GM20431 (cell line): ENCODE measurements around the gene RGL1.

Experiments
- in situ Hi-C: fragments of 300-500 bp; cut with MseI, MboI; formaldehyde crosslinking; loops from one replicate; pipeline ENCODE4 v1.15.0; 2020; ENCODE audit warnings: low sequenced_read_pairs; ENCODE audit not compliant: unreplicated experiment

Gene RGL1

DNA sequence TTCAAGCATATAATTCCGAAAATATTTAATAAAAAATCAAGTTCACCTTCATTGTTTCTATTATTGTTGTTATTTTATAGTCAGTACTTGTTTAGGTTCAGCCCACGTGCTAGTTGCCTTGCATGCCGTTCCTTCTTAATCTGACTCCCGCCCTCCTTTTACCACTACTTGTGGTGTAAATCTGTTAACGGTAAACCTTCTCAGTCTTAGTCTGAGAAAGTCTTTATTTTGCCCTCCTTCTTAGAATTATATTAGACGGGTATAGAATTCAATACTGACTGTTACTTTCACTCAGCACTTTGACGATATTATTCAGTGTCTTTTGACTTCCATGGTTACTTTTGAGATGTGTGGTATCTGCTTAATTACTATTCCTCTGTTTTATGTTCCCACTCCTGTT is 104.8 kb downstream of the RGL1 start:
- in situ Hi-C loops = loop anchor here (25.0 kb wide), 1 partner anchor 222 kb away; no protein-coding TSS in a partner anchor

DNA sequence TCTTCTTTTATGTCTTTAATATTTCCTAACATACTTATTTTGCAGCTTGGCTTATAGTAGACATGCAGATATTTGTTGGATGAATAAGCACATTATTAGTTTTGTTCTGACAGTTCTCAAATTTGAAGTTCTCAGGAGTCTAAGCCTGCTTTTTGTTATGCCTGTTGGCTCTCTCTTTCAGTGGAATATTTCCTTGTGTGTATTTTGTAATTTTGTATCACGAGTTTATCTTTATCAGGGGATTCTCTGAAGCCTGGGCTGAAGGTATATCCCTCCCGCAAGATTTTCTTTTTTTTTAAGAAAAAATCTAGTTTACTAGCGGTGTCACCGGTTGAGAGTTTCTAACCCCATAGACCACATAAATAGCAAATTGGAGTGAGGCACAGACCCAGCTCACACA is 105.9 kb downstream of the RGL1 start:
- in situ Hi-C loops = loop anchor here (25.0 kb wide), 1 partner anchor 224 kb away; no protein-coding TSS in a partner anchor

DNA sequence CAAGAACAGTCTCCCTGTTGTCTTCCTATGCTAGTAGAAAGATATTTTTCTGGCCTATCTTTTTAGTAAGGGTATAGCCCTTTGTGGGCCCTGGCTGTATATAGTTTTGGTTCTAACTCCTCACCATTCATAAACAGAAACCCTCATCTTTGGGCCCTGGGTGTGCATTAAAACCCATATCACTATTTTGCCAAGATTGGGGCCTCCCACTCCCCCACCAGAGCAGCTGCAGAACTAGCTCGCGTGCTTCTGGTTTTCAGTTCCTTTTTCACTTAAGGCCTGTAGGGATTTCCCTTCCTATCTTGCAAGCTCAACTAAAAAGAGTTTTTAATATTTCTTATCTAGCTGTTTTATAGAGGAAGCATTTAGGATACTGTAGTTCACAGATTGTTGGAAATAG is 106.4 kb downstream of the RGL1 start:
- in situ Hi-C loops = loop anchor here (25.0 kb wide), 1 partner anchor 224 kb away; no protein-coding TSS in a partner anchor

DNA sequence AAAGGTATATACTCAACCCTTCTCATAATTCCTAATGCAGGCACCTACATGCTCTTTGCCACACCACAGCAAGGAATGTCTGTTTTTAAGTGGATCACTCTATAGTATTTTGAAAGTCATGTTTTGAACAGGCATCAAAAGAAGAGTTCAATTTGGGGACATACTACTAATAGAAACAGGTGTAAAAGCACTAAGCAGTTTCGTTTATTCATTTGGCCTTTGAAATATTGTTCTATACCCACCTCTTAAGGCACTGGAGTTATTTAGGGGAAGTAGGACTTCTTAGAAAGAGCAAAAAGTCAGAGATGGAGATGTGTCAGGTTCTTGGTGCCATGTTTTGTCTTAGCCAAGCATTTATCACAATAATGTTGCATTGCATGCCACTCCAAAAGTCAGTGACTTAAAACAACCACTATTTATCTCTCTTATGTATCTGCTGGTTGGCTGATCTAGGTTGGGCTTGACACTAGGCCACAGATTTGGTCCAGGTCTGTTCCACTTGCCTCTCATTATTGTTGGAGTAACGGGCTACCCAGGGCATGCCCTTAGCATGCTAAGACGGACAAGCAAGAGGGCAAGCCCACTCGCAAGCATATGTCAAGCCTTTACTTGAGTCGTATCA is 107.5 kb downstream of the RGL1 start:
- in situ Hi-C loops = loop anchor here (25.0 kb wide), 1 partner anchor 225 kb away; no protein-coding TSS in a partner anchor

DNA sequence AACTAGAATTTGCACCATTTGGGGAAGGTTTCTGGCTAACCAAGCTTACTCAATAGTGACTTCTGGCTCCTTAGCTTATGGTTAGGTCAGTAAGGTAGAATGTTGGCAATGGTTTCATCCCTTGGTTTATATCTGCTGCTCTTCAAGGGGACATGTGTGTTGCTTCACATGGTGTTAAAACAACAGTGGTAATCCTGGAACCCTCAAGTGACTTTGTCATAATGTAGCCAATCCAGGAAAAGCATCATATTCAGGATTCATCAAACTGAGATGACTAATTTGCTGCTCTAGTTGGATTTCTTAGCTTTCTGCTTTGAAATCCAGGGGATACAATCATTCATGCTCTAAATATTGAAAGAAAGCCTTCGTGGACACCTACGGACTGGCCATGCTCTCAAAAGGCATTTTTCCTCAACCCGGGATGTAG is 108.7 kb downstream of the RGL1 start:
- in situ Hi-C loops = loop anchor here (25.0 kb wide), 1 partner anchor 226 kb away; no protein-coding TSS in a partner anchor

DNA sequence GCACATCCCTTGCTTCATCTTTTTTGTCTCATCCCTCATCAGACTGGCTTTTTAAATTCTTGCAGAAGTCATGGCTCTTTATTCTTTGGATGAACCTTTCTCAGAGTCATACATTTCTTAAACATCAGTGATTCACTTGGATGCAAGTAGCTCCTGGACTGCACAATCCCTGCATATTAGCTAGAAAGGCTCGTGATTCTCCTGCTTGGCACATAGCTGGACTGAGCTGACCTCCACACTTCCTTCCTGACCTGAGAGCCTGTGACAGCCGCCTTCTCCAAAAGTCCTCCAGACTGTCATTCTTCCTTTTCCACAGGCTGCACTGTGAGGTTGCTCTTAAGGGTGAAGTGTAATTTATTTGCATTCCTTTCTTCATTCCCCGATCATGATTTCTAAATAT is 109.4 kb downstream of the RGL1 start:
- in situ Hi-C loops = loop anchor here (25.0 kb wide), 1 partner anchor 227 kb away; no protein-coding TSS in a partner anchor

DNA sequence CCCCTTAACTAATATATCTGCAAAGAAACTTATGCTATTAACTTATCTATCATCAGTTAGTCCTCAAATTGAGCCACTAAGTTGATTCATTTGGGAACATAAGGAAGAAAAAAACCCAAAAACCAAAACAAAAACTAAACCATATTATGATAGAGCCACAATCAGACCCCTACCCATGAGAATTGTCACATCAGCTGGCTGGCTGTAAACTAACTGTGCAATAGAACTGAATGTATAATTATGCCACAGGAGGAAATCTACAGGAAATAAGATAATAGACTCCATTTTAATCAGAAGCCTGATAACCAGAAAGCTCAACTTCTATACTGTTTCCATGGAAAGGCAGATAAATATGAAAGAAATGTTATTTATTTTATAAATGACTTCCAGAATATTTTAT is 110.0 kb downstream of the RGL1 start:
- in situ Hi-C loops = loop anchor here (25.0 kb wide), 1 partner anchor 228 kb away; no protein-coding TSS in a partner anchor

DNA sequence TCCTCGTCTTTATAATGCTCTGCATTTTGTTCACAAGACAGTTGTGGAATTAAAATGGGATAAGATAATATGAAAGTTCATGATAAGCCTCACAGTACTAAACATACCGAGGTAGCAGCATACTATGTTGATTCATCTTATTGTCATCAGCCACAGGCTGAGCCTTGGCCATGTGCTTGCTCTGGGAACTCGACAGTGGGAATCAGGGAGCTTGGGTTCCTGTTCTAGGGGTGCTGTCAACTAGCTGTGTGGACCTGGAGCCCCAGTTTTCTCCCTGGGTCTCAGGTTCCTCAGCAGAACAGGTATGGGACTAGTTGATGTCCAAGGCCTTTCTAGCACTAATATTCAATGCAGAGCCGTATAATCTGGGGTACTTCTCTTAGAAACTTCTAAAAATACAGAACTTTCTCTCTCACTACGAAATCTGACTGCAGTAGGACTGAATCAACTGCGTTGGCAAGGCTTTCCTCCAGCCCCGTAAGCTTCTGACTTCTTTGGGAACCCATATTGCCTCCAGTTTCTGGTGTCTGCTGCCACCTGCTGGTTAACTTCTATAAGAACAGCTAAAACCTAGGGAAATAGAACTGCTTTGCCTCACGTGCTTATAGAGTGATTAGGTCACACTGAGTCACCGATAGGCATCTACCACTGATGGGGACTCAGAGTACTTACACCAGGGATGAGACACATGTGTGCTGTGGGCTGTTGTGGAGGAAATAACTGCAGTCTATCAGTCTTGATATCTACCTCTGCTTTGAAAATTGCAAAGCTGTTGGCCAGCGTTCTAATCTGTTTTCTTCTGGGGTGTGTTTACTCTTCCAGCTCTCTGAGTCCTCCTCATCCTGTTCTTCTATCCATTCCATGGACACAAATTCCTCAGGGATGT is 110.9 kb downstream of the RGL1 start:
- in situ Hi-C loops = loop anchor here (25.0 kb wide), 1 partner anchor 229 kb away; no protein-coding TSS in a partner anchor

DNA sequence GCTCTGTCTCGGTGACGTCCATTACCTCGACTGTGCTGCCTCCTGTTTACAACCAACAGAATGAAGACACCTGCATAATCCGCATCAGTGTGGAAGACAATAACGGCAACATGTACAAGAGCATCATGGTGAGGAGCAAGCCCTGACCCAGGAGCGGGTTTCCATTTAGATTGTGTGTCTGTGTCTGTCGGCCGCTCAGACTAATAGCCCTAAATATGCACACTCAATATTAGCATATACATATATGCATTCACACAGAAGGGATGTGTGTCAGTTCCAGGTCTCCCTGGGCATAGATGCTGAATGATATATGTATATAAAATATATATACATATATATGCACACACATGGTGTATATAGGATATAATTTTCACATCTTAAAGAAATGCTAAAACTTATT is 111.7 kb downstream of the RGL1 start:
- in situ Hi-C loops = loop anchor here (25.0 kb wide), 1 partner anchor 229 kb away; no protein-coding TSS in a partner anchor

DNA sequence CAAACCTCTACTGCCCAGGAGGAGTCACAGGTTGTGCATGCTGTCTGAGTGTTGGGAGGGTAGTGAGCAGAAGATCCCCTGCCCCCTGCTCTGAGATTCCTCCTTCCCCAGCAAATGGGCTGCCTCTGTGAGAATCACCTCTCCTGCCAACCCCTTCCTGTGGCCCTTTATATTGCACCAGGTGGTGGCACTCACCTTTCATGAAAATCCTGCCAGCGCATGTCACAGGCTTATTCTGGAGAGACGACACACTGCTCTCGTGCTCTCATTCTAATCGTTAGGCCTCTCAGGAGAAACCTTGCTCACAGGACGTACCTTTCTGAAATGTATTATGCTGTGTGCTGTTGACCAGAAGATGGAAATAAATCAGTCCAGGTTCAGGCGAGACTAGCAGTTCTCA is 113.7 kb downstream of the RGL1 start:
- in situ Hi-C loops = loop anchor here (25.0 kb wide), 1 partner anchor 231 kb away; no protein-coding TSS in a partner anchor

DNA sequence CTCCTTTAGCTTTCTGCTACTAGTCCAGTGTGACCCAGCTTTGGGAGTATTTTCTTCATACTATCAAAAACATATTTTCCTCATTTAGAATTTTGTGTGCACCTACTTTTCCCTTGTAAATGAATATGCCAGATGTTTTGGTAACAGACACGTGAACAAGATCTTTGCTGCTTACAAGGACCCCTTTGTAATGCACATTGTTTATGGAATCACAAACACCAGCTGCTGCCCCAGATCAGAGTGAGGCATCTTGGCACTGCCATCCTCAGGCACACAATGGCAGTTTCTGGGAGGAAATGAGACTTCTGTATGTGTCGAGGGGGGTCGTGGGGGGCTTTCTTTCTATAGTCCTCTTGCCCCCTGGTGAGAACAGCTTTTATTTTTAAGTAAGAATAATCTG is 115.7 kb downstream of the RGL1 start:
- in situ Hi-C loops = loop anchor here (25.0 kb wide), 1 partner anchor 233 kb away; no protein-coding TSS in a partner anchor

DNA sequence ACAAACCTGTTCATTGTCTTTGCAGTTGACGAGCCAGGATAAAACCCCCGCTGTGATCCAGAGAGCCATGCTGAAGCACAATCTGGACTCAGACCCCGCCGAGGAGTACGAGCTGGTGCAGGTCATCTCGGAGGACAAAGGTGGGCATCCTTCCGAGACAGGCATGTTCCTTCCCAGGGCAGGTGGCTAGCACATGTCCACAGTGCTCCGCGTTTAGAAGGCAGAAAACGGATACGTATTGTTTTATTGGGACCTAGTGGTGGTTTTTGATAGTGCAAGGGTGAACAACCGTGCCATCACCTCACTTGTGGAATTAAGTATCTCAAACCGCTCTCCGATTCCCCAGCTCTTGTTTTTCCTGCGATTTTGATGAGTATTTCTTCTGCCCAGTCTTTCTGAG is 117.3 kb downstream of the RGL1 start:
- in situ Hi-C loops = loop anchor here (25.0 kb wide), 1 partner anchor 235 kb away; no protein-coding TSS in a partner anchor

DNA sequence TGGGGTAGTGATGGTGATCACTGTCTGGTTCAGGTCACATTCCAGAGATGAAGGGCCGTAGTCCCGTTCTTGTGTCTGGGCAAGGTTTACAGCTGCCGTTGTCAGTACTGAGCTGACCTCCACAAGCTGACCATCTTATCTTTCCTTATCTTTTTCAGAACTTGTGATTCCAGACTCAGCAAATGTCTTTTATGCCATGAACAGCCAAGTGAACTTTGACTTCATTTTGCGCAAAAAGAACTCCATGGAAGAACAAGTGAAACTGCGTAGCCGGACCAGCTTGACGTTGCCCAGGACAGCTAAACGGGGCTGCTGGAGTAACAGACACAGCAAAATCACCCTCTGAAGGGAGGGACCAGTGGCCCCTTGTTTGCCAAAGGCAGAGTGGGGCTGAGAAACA is 121.0 kb downstream of the RGL1 start:
- in situ Hi-C loops = no loop called here

DNA sequence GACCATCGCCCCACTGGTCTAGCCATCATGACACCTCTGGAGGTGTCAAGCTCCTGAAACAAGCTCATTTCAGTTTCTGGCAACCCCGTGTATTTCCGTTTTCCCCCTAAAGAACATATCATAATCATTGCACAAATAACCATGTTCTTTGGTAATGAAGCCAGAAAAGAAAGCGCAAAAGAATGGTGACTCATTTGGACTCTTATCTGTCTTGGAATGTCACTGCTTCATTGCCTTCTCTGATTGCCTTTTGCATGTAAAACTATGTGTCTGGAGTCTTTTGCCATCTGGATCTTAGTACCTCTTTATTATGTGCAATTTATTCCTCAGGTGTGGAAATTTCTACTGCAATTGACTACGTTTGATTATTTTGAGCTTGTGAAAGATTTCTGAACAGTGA is 122.1 kb downstream of the RGL1 start:
- in situ Hi-C loops = no loop called here

DNA sequence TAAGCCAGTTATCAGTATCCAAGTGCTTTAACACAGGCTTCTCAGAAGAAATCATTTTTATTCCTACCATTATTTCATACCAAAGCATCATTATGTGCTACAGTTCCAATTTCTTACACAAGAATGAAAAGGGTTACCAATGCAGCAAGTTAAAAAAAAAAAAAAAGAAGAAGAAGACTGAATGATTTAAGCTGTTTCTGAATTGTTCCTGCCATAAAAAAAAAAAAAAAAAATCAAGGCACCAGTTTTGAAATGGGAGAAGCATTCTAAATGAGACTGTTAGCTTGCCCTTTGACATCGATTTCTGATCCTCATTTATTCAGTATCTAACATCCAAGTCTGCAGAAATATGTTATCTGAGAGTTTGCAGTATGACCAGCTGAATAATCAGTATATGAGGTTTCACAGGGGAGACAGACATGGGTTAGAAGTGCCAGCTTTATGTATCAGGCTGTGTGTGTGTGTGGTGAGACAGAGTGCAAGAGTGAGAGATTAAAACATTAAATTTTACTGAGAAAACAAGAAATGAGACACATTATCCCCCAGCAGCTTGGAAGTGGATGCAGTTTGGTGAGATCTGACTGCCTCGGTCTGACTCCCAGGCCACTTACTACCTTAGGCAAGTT is 126.8 kb downstream of the RGL1 start:
- in situ Hi-C loops = no loop called here

DNA sequence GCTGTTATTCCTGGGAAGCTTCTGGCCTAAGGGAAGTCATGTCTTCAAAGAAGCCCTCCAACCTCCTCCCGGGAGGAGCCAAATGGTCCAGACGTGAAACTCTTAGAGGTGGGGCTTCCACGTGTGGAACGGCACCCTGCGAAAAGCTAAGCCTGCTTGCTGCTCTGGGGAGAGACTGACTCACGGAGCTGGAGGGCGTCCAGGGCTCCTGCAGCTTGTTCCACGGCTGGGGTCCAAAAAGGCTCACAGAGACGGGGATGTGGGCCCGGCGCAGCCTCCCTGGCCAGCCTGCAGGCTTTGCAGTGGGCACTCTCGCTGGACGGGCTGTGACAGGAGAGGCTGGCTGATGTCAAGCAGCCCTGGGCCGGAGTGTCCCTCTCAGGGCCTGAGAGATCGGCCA is 127.5 kb downstream of the RGL1 start:
- in situ Hi-C loops = no loop called here

DNA sequence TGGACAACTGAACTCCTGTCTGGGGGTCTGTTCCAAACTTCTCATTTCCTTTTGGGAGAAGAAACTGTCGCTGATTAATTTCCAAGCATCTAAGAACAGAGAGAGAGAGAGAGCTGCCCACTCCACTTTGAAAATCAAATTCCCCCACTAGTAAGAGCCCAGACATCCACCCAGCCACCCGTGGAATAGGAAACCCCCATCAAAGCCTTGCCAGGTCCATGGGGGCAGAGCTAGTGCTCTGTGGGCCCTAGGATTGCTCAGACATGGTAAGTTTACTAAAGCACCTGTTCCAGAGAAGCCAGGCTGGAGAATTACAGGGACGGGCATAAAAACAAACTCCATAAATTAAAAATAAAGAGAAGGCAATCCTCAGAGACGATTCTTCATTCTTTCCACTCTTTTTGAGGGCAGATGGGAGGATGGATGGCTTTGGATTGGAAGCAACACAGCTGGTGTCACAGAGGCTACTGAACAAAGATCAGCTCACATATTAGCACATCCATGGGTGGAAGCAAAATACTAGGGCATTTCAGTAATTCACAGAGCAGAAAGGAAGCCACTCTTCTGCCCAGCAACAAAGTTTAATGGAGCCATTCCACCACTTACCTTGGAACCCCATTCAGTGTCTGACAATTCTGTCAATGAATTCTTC is 128.7 kb downstream of the RGL1 start:
- in situ Hi-C loops = no loop called here

DNA sequence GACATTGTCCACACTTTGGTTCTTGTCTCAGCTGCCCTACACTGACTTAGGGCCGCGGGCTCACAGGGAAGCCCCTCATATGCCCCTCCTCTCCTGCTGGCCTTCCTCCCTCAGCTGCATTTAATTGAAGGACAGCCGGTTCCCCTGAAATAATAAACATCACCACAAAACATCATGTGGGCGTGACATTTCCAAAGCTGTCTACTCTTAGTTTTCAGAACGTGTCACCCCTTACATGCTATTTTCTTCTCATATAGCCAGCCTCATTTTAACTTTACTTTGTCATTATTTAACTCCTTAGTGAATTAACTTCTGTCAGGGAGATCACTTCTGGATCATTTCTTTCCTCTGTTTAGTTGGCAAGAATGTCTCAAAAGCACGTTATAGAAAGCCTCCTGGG is 129.4 kb downstream of the RGL1 start:
- in situ Hi-C loops = no loop called here

DNA sequence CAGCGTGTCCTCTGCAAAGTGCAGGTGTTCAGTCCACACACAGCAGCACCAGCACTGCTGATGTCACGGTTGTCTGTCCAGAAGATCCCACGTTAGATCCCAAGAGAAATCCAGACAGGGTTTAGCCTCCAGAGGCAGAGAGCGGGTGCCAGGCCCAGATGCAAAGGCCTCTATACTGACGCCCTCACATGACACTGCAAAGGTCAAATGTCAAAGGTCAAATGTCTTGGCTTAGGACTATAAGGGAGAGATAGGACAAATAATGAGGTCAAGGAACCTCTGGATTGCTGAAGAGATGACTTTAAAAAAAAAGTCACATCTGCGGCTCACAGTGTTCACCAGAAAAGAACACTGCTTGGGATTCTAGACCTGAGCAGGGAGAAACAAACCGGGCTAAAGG is 131.1 kb downstream of the RGL1 start:
- in situ Hi-C loops = no loop called here

DNA sequence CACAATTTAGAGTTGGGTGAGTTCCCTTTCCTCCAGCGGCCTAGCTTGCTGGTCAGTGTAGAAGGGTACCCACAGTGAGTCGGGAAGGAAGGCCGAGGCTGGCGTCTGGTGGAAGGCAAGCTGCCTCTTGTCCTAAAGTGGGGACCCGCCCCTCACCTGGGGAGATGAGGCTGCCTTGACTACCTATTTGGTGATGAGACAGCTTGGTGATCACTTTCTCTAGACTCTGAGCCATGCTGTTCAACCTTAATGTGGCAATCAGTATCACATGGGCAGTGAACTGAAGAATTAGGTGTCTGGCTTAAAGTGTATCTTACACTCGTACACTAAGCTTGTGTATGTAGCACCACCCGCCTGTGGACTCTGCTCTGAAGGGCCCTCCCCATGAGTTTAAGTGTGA is 131.9 kb downstream of the RGL1 start:
- in situ Hi-C loops = no loop called here
